ENCODE data around the gene PRSS12.

Gene PRSS12

GRCh38 chr4:118356731-118357130, 3.9 kb upstream of the PRSS12 start:
- DNase-seq (ENCODE audit: low spot score): no peak
- no peak for TF ChIP-seq CTCF (IDR thresholded peaks at IDR 0.05; ENCODE audit: extremely low read depth, missing control alignments)

GRCh38 chr4:118356111-118356510, 3.3 kb upstream of the PRSS12 start:
- no peak for TF ChIP-seq CTCF (IDR thresholded peaks at IDR 0.05; ENCODE audit: extremely low read depth, missing control alignments)
- no peak for DNase-seq (ENCODE audit: low spot score)

- no peak for TF ChIP-seq CTCF (IDR thresholded peaks at IDR 0.05; ENCODE audit: extremely low read depth, missing control alignments)
- no peak for DNase-seq (ENCODE audit: low spot score)
Observed at GRCh38 chr4:118354913-118355312, 2.1 kb upstream of the PRSS12 start.

GRCh38 chr4:118353534-118354030, 779 bp upstream of the PRSS12 start:
- no peak for TF ChIP-seq CTCF (IDR thresholded peaks at IDR 0.05; ENCODE audit: extremely low read depth, missing control alignments)
- DNase-seq (ENCODE audit: low spot score): peak; percentile 14

GRCh38 chr4:118351851-118352827, 664 bp downstream of the PRSS12 start:
- peak; percentile 47 for DNase-seq (ENCODE audit: low spot score)
- TF ChIP-seq CTCF (IDR thresholded peaks at IDR 0.05; ENCODE audit: extremely low read depth, missing control alignments): no peak

- TF ChIP-seq CTCF (IDR thresholded peaks at IDR 0.05; ENCODE audit: extremely low read depth, missing control alignments): no peak
- DNase-seq (ENCODE audit: low spot score): no peak
Observed at GRCh38 chr4:118350961-118351360, 1.8 kb downstream of the PRSS12 start.

GRCh38 chr4:118348886-118349285, 3.9 kb downstream of the PRSS12 start:
- TF ChIP-seq CTCF (IDR thresholded peaks at IDR 0.05; ENCODE audit: extremely low read depth, missing control alignments): no peak

More at GRCh38 chr4:118348886-118349285, 3.9 kb downstream of the PRSS12 start:
- no peak for DNase-seq (ENCODE audit: low spot score)

All from GM20000 (cell line).